ENCODE measurements around the gene FLVCR2. TPM values are rescaled to one million over a fixed set of nuclear protein-coding genes. Genes with fewer than 3 reads are reported as not detected.
"Not testable (repeated sequence)": the region's sequence is repeated elsewhere in the genome, so short reads cannot be mapped to it uniquely, and the experiment has no call there.

Gene FLVCR2
- total RNA-seq, 1 donor from 2014 or later = 0.75 TPM

GRCh38 chr14:75672605-75673192 is 94.3 kb downstream of the FLVCR2 start:
- no peak for TF ChIP-seq CTCF (conservative IDR thresholded peaks at IDR 0.05; ENCODE audit: low read depth, low read length)
- no peak overlapping the region for H3K4me3 ChIP-seq (ENCODE audit: low read depth, low read length)
- DNase-seq (ENCODE audit: low read depth) = no peak

- no peak for DNase-seq (ENCODE audit: low read depth)
- TF ChIP-seq CTCF (conservative IDR thresholded peaks at IDR 0.05; ENCODE audit: low read depth, low read length) = no peak
- no peak overlapping the region for H3K4me3 ChIP-seq (ENCODE audit: low read depth, low read length)
Observed at GRCh38 chr14:75673345-75674035, 95.1 kb downstream of the FLVCR2 start.

- no peak for DNase-seq (ENCODE audit: low read depth)
- peak; percentile 25 for TF ChIP-seq CTCF (conservative IDR thresholded peaks at IDR 0.05; ENCODE audit: low read depth, low read length)
- no peak overlapping the region for H3K4me3 ChIP-seq (ENCODE audit: low read depth, low read length)
Observed at GRCh38 chr14:75675265-75675960, 97.0 kb downstream of the FLVCR2 start.

GRCh38 chr14:75685910-75686309 is 107.5 kb downstream of the FLVCR2 start:
- H3K4me3 ChIP-seq (ENCODE audit: low read depth, low read length) = no peak overlapping the region
- no peak for TF ChIP-seq CTCF (conservative IDR thresholded peaks at IDR 0.05; ENCODE audit: low read depth, low read length)
- DNase-seq (ENCODE audit: low read depth) = no peak

GRCh38 chr14:75689012-75689411 is 110.6 kb downstream of the FLVCR2 start:
- DNase-seq (ENCODE audit: low read depth) = no peak
- TF ChIP-seq CTCF (conservative IDR thresholded peaks at IDR 0.05; ENCODE audit: low read depth, low read length) = no peak
- H3K4me3 ChIP-seq (ENCODE audit: low read depth, low read length) = no peak overlapping the region

- no peak for TF ChIP-seq CTCF (conservative IDR thresholded peaks at IDR 0.05; ENCODE audit: low read depth, low read length)
- no peak overlapping the region for H3K4me3 ChIP-seq (ENCODE audit: low read depth, low read length)
- DNase-seq (ENCODE audit: low read depth) = no peak
Observed at GRCh38 chr14:75690010-75690409, 111.6 kb downstream of the FLVCR2 start.

GRCh38 chr14:75695025-75695424 is 116.6 kb downstream of the FLVCR2 start:
- H3K4me3 ChIP-seq (ENCODE audit: low read depth, low read length); DNase-seq (ENCODE audit: low read depth): not testable (repeated sequence)
